Hematopoietic multipotent progenitor cell treated with erythropoietin and hydrocortisone succinate and interleukin-3 and kit ligand, for 8 days (in vitro differentiated cells): ENCODE data around the gene TMEM80.
"Not testable (repeated sequence)": the region's sequence is repeated elsewhere in the genome, so short reads cannot be mapped to it uniquely, and the experiment has no call there.

Experiments used
- DNase-seq: peaks from one replicate; pipeline ENCODE4 v3.0.0-alpha.2; 2015

Gene TMEM80

GRCh38 chr11:723120-723883 is 27.7 kb downstream of the TMEM80 start:
- peak; percentile 71 for DNase-seq

DNA sequence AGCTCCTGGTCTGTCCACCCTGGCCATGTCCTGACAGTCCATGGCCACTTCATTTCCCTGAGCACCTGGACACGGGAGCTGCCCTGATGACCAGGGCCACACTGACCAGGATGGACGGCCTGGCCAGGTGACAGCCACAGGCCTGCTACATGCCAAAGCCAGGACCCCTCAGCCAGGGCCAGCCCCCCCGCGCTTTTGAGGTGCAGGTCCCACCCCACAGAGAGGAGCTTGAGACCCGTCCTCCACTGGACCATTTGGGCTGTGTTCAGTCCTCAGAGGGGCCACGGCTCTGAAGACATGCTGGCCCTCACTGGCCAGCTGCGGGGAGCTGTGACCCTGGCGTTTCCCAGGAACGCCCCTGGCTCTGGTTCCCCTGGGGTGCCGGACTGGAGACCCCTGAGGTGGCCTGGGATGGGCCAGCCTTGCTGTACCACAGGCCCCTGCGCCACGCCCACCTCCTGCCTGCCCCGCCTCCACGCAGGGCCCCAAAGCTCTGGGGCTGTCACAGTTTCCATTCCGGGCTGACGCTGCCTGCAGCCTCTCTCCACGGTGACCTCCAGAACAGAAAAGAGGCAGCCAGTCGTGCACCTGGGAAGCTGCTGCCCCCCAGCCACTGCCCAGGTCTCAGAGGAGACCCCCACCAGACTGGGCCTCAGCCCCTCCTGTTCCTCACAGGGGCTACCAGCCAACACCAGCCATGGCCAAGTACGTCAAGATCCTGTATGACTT is 28.6 kb downstream of the TMEM80 start:
- DNase-seq: no peak

- no peak for DNase-seq
Measured at GRCh38 chr11:724778-725386, 29.3 kb downstream of the TMEM80 start.

GRCh38 chr11:725624-726202 is 30.1 kb downstream of the TMEM80 start:
- DNase-seq: no peak

DNA sequence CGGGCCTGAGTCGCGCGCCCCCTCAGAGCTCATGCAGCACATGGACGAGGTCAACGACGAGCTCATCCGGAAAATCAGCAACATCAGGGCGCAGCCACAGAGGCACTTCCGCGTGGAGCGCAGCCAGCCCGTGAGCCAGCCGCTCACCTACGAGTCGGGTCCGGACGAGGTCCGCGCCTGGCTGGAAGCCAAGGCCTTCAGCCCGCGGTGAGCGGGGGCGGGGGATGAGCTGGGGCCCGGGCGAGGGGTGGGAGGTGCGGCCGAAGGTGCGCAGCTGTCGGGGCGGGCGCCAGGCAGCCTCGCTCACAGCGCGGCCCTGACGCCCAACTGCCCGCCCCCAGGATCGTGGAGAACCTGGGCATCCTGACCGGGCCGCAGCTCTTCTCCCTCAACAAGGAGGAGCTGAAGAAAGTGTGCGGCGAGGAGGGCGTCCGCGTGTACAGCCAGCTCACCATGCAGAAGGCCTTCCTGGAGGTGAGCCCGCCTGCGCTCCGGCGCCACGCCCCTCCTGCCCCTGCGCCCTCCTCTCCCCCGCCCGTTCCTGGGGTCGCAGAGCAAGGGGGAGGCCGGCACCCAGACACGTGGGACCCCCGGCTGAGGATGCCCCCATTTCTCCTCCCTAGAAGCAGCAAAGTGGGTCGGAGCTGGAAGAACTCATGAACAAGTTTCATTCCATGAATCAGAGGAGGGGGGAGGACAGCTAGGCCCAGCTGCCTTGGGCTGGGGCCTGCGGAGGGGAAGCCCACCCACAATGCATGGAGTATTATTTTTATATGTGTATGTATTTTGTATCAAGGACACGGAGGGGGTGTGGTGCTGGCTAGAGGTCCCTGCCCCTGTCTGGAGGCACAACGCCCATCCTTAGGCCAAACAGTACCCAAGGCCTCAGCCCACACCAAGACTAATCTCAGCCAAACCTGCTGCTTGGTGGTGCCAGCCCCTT is 30.9 kb downstream of the TMEM80 start:
- peak; percentile 35 for DNase-seq

DNA sequence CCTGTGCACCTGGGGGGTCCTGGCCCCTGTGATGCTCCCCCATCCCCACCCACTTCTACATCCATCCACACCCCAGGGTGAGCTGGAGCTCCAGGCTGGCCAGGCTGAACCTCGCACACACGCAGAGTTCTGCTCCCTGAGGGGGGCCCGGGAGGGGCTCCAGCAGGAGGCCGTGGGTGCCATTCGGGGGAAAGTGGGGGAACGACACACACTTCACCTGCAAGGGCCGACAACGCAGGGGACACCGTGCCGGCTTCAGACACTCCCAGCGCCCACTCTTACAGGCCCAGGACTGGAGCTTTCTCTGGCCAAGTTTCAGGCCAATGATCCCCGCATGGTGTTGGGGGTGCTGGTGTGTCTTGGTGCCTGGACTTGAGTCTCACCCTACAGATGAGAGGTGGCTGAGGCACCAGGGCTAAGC is 31.7 kb downstream of the TMEM80 start:
- no peak for DNase-seq

DNA sequence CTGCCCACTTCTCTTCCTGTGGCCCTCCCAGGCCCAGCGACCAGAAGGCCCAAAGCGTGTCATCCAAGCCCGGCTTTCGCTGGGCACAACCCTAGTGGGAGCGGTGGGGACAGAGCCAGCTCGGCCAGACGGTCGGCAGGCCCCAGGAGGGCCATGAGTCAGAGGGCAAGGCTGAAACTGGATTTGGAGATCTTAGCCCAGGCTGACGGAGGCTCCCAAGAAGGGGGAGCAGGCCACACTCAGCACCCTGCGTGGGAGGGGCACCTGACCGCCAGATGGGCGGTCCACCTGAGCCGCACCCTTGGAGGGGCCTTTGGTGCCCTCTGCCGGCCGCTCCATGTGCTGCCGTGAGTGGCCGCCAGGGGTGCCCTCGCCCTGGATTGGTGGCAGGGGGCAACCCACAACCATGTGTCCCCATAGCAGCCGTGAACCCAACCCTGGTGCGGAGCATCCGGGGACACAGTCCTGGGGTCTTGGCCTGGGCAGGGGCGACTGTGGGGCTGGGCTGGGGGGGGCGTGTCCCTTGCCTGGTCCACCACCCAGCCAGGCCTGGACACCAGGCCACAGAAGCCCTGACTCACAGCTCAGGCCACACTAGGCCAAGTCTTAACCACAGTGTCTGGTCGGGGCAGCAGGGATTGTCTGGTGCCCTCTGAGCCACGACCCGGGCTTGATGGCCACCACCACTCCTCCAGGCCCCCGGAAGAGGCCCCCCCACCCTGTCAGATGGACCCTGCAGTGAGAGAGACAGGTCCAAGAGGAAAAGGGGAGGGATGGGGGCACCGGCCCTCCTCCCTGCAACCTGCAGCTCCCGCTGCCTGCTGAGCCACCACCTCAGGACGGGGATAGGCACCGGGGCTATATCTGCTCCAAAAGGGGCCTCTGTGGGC is 32.5 kb downstream of the TMEM80 start:
- peak; percentile 75 for DNase-seq

GRCh38 chr11:728901-729491 is 33.4 kb downstream of the TMEM80 start:
- no peak for DNase-seq

DNA sequence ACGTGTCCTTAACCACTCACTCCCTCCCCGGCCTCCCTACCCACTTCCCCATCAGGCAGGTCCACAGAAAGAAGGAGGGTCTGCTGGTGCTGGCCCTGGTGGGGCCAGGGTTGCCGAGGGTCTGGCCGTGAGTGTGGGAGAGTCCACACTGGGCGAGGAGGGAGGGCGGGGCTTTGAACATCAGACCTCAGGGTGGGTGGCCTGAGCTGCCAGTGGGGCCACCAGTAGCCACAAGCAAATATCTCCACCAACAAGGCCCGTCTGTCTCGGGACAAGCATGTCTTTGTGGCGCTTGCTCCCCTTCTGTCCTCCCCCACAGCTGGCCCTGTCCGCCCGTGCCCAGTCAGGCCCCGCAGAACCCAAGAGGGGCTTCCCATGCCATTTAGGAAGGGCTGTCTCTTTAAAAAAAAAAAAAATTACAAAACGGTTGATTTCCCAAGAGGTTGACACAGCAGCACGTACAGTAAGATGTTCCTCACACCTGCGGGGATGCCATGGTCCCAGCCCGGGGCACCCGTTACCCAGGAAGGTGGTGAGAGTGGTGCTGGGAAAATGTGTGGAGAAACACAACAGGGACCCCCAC is 34.0 kb downstream of the TMEM80 start:
- DNase-seq: no peak

DNA sequence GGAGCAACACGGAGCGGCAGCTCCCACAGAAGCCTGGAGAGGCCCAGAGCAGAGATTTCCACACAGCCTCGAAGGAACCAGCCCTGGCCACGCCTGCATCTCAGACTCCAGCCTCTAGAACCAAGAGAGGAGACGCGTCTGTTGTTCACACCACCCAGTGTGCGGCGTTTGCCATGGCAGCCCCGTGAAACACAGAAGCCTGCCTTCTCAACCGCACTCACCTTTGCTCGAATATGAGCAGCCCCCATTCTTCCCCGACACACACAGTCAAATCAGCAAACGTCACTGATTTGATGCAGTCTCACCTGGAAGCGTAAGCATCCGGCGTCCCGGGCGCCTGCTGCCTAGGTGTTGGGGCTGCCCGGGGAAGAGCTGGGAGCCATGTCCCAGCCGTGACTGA is 37.5 kb downstream of the TMEM80 start:
- DNase-seq: no peak

DNA sequence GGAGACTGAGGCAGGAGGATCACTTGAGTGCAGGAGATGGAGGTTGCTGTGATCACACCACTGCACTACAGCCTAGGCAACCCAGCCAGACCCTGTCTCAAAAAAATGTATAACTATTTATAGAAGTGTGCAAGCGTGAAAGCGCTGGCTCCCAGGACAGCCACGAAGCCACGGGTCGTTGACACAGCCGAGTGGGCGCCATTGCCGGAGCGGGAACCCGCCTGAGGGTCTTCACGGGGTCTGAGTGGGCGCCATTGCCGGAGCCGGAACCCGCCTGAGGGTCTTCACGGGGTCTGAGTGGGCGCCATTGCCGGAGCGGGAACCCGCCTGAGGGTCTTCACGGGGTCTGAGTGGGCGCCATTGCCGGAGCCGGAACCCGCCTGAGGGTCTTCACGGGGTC is 38.9 kb downstream of the TMEM80 start:
- DNase-seq: not testable (repeated sequence)

DNA sequence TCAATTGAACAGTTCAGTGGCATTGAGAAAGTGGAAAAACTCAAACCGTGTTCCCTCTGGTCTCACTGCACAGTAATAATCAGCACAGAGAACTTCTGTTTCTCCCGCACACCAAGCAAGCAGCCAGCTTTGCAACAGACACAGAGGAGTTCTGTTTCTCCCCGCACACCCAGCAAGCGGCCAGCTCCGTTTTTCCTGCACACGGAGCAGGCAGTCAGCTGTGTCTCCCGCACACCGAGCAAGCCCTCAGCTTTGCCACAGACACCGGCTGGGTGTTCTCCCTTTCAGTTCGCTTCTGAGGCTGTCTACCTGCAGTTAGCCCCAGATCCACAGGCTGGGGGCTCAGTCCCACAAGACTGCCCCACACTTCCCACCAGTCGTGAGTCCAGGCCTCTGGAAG is 41.8 kb downstream of the TMEM80 start:
- DNase-seq: no peak

DNA sequence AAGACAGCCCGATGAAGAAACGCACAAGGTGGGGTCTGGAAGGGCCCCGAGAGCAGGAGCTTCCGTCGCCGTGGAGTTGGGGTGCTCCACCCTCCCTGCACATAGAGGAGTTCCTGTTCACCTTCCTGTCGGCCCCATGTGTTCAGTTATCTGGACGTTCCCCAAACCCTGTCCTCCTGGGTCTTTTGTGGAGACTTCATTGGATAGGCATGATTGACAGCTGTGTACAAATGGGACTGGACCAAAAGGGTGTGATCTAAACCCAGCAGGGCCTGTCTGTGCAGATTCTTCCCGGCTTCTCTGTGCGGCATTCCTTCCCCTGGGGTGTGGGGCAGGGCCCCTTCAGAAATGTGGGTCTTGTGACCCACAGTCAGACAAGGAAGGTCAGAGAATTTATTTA is 42.3 kb downstream of the TMEM80 start:
- DNase-seq: peak; percentile 21

GRCh38 chr11:742156-742546 is 46.5 kb downstream of the TMEM80 start:
- DNase-seq: no peak

- DNase-seq: no peak
Measured at GRCh38 chr11:742571-743201, 47.1 kb downstream of the TMEM80 start.

GRCh38 chr11:745428-745827 is 49.8 kb downstream of the TMEM80 start:
- DNase-seq: peak; percentile 43

DNA sequence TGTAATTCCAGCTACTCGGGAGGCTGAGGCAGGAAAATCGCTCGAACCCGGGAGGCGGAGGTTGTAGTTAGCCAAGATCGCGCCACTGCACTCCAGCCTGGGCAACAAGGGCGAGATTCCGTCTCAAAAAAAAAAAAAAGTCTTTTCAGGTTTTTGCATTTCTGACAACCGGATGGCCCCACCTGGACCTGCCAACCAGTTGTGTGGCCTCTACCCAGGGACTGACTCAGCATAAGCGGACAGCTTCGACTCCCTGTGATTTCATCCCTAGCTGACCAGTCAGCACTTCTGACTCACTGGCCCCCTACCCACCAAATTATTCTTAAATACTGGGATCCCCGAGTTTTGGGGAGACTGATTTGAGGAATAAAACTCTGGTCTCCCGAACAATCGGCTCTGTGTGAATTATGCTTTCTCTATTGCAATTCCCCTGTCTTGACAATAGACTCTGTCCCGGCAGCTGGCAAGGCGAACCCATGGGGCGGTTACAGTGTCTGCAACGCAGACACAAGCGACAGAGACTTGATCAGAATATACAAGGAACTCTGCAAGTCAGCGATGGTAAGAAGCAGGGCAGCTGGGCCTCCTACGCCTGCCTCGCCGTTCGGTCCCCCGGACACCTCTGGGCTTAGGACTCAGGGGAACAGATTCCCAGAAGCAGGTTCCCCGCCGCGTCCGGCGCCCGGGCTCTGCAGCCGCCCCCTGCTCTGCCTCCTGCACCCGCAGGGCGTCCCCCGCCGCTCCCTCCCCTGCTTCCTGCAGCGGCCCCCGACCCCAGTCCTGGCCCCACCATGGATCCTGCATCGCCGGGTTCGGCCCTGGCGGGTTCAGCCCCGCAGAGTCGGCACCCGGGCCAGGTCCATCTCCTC is 50.9 kb downstream of the TMEM80 start:
- DNase-seq: peak; percentile 49

DNA sequence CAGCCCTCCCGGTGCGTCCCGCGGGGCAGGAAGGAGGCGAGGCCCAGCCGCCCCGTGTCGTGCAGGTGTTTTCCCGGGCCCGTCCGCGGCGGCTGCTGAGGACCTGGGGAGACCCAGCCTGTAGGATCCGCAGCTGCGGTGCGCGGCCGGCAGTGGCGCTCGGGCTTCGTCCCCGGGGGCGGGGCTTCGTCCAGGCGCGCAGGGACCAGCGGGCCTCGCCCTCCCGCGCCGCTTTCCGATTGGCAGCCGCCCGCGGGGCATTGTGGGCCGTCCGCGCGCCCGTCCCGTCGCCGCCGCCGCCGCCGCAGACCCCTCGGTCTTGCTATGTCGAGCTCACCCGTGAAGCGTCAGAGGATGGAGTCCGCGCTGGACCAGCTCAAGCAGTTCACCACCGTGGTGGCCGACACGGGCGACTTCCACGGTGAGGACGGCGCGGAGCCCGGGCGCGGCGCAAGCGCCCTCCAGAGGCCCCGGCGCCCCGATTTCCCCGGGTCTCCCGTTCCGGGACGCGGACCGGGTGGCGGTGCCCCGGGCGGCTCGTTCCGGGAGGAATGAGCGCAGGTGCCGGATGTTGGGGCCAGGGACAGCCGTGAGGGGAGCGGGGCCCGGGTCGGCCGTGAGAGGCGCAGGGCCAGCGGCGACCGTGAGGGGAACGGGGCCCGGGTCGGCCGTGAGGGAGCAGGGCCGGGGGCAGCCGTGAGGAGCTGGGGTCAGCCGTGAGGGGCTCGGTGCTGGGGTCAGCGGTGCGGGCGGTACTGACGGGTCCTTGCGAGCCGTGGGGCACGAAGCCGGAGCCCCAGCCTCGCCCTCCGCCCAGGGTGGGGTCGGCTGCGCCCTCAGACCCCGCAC is 51.8 kb downstream of the TMEM80 start, which contains the start of gene TALDO1:
TSS of gene TALDO1 (plus strand) at position 307 of the 849 bp plus-strand sequence. CDS start at position 325, 18 bp downstream.
- peak; percentile 87 for DNase-seq
